ENCODE measurements around the gene STARD4.

The STARD4 gene

DNA sequence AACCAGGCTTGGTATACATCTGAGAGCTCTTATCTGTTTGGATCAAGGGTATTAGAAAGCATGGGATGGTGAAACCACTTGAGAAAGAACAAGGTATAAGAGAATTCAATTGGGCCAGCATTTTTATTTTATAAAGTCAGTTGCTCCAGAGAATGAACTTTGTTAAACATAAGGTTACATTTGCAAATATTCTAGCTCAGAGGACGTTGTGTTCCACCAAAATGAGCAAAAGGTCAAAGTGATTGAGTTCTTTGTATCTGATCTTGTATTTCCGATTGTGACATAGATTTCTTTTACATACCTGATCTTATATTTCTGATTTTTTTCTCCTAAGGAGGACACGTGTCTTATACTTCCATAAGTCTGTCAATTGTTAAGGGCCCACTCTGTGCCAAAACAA lies 8.6 kb upstream of the STARD4 start:
- no peak for DNase-seq

- no peak for DNase-seq
These were observed 6.4 kb upstream of the STARD4 start for GRCh38 chr5:111518777-111519176.

GRCh38 chr5:111517853-111518501 lies 5.6 kb upstream of the STARD4 start:
- DNase-seq, result no peak

GRCh38 chr5:111514087-111514486 lies 1.8 kb upstream of the STARD4 start:
- DNase-seq, result no peak

DNA sequence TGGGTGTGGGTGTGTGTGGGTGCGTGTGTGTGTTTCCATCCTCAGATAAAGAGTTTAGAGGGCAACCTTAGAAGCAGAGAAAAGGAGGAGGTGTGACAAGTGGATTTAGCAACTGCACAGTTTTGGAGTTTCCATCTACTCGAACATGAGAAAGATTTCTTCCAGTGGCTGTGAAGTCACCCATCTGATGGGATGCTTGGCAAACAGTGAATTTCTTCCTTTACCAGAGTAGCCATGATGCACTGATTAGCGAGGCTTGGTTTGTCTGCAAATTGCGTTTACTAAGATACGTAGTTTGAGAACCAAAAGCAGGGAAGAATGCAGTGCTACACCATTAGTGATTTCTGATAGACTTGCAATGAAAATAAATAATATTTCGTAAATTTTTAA lies 791 bp upstream of the STARD4 start:
- DNase-seq, result peak in 1 of 2 experiments; percentile 27

GRCh38 chr5:111511831-111512374 lies 432 bp downstream of the STARD4 start:
- peak in 1 of 2 experiments; percentile 44 for DNase-seq

- DNase-seq, result no peak
These were observed 1.0 kb downstream of the STARD4 start for GRCh38 chr5:111511174-111511830.

GRCh38 chr5:111509119-111509518 lies 3.2 kb downstream of the STARD4 start:
- no peak for DNase-seq

GRCh38 chr5:111507276-111507675 lies 5.1 kb downstream of the STARD4 start:
- DNase-seq, result no peak

GRCh38 chr5:111505096-111505495 lies 7.2 kb downstream of the STARD4 start:
- DNase-seq, result no peak

DNA sequence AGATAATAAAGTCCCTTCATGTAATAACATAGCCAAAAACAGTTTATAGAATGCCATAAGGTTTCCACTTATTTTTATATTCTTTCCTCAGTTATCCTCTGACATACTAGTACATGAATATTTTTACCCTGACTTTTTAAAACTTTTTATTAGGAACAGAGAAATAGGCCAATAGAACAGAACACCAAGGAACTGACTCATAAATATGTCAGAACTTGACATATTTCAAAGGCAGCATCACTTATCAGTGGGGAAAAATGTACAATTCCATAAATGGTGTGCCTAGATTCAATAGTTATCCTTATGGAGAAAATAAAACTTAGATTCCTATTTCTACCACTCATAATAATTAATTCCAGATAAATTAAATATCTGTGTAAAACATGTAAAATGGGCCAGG lies 9.4 kb downstream of the STARD4 start:
- no peak for DNase-seq

DNA sequence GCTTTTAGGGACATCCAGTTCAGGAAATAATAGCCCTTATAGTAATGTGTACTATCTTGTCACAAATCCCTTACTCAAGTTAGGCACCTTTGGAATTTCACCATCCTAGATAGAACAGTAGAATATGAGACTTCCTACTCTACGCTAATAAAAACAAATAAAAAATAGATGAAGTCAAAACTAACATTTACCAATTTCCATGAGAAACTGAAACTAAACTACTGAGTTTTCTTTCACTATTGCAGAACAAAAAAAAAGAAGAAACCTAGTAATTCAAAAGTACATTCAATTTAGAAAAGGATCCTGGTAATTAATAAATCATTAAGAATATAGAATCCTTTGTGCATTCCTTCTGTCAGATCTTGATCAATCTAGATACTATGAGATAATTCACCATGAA lies 14.0 kb downstream of the STARD4 start:
- no peak for DNase-seq

- DNase-seq, result no peak
These were observed 17.2 kb downstream of the STARD4 start for GRCh38 chr5:111495159-111495558.

DNA sequence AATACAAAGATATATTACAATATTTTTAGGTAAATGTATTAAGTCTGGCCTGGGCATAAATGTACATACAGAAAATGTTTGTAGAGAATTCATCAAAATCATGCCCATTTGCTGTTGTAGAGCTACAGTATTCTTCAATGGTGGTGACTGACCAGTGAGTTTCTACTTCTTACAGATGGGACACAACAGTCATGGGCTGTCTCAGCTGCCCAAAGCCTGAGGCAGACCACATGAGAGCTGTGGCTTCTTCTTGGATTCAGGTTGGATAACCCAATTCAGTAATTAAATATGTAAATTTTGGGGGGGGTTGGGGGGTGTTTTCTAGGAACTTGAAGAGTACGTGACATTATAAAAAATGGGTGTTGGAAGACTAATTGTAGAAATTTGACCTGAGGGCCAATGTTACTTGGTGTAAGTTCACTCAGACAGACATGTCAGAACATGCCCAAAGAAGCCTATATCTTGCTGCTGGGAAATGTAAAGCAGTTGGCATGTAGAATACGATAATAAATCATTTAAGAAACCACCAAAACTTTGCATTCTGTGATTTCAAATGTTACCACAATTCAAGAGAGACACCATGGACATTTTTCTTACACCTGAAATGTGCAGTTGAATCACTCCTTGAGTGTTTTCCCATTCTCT lies 17.9 kb downstream of the STARD4 start:
- no peak for DNase-seq

GRCh38 chr5:111493031-111493430 lies 19.3 kb downstream of the STARD4 start:
- no peak for DNase-seq

DNA sequence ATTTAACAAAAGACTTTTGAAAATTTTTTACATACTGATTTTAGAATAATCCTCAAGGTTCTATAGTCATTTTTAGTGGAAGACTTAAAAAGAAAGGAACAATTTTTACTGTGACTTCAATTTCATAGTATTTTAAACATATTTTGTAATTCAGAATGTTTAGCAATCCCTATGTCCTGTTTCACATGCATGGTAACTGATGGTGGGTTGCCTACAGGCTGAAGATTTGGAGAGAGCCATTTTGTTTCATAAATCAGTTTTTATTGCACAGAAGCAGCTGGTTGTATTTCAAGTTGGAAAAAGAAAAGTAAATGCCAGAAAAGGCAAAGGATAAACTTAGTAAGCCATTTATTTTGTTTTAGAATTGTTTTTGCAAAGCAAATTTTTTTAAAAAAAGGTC lies 24.0 kb downstream of the STARD4 start:
- no peak for DNase-seq

- DNase-seq, result no peak
These were observed 25.4 kb downstream of the STARD4 start for GRCh38 chr5:111486926-111487325.

DNA sequence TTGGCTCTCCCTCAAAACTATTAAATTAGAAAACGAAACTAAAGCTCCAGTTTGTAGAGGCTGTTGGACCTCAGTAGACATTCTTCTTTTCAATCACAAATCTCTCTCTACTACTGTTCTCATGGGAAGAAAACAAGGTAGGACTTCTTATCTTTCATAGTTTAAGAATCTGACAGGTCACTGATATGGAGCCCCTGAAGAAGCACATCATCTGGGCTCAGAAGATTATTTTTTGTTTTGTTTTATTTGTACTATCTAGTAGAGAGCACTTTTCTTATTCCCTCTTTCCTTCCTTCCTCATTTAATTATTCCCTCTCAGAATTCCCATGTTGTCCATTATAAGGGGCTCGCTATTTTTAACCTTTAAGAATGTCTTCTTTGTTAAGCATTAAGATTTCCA lies 26.3 kb downstream of the STARD4 start:
- no peak for DNase-seq

- no peak for DNase-seq
These were observed 32.0 kb downstream of the STARD4 start for GRCh38 chr5:111480346-111480745.

GRCh38 chr5:111478898-111479297 lies 33.4 kb downstream of the STARD4 start:
- DNase-seq, result no peak

DNA sequence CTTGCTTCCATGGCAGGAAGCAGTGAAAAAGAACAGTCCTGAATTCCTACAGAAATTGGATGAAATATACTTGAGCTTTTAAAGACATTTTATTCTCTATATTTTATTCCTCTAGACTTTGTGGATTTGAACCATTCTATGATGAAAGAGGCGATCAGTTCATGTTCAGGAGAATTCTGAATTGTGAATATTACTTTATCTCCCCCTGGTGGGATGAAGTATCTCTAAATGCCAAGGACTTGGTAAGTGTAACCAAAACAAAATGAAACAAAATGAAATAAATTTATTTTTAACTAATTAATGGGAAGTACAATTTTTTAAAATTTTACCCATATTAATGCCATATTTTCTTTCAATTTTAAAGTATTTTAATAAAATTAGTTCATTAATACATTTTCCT lies 34.1 kb downstream of the STARD4 start:
- peak in 1 of 2 experiments; percentile 36 for DNase-seq

DNA sequence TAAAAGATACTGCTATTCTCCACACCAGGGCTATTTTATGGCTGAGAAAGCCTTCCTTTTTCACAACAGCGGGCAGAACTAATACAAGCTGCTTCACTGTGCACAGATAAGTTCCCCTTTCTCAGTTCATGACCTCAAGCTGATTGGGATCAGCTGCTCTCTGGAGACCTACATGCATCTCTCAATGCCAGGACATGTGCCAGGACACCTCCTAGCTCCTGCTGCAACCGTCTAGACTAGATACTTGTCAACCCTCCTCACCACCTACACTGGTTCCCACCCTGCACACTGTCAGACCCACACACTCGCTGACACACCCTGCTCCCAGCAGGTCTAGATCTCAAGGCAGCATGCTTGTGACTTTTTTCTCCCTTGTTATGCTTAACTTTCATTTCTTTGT lies 39.8 kb downstream of the STARD4 start:
- no peak for DNase-seq

GRCh38 chr5:111472096-111472495 lies 40.2 kb downstream of the STARD4 start:
- no peak for DNase-seq

DNA sequence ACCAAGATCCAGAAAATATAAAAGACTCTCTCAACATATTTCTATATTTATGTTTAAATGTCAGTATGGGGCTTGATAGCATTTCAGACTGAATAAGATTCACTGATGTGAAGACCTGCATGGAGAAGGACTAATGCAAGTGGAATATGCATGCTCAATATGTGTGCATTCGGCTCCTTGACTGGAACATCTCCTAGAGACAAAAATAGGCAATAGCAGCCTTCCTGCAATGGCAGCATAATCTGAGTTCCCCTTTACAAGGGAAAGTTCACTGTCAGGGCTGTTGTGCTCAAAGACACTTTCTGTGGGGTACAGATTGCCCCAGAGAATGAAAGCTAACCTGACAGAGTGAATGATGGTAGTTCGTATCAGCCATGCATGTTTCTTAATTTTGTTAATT lies 42.4 kb downstream of the STARD4 start:
- DNase-seq, result no peak

Data from NCI-H446 (cell line).